Uterus (tissue), 4 donors: Measurements from ENCODE around the gene CTCFL. TPM values are rescaled to one million over a fixed set of nuclear protein-coding genes. Genes with fewer than 3 reads are reported as not detected.

Experiments
- DNase-seq, 2 donors: peaks; one replicate each; pipeline ENCODE4 v3.0.0-alpha.2; 2019 to 2020
- H3K27ac ChIP-seq, 2 donors: fragments of 200-600 bp; sonication (generic); 1 replicate in 1 of 2; 2 replicates in 1 of 2; pipeline ENCODE4 v1.5.1; 2016 to 2018
- H3K27me3 ChIP-seq, 2 donors: fragments of 200-600 bp; sonication (generic); one replicate each; pipeline ENCODE4 v1.5.1; 2018 to 2019; ENCODE audit warnings: control low read depth in 1 of 2
- H3K36me3 ChIP-seq, 2 donors: fragments of 200-600 bp; sonication (generic); one replicate each; pipeline ENCODE4 v1.5.1; 2019; ENCODE audit warnings: control low read depth in 1 of 2
- H3K4me1 ChIP-seq, 2 donors: fragments of 200-600 bp; sonication (generic); one replicate each; pipeline ENCODE4 v1.5.1; 2018 to 2019; ENCODE audit warnings: control low read depth in 1 of 2
- H3K4me3 ChIP-seq, 2 donors: fragments of 200-600 bp; sonication (generic); 1 replicate in 1 of 2; 2 replicates in 1 of 2; pipeline ENCODE4 v1.5.1; 2018 to 2019; ENCODE audit warnings: mild to moderate bottlenecking in 1 of 2
- H3K9me3 ChIP-seq, 2 donors: fragments of 200-600 bp; sonication (generic); one replicate each; pipeline ENCODE4 v1.5.1; 2019; ENCODE audit warnings: control low read depth in 1 of 2
- CTCF ChIP-seq, 4 experiments: fragments of 200-600 bp in 2 of 4; fragments of 450-650 bp in 2 of 4; sonication (generic) in 2 of 4; IDR thresholded peaks; one replicate each; pipeline ENCODE4 v1.5.1; 2016 to 2019; ENCODE audit warnings: antibody characterized with exemption in 4 of 4, mild to moderate bottlenecking in 2 of 4, moderate library complexity in 1 of 4
- POLR2A ChIP-seq, 2 donors: fragments of 450-650 bp; IDR thresholded peaks; one replicate each; pipeline ENCODE4 v1.6.1; 2016; ENCODE audit warnings: antibody characterized with exemption in 2 of 2, mild to moderate bottlenecking in 1 of 2, moderate library complexity in 1 of 2
- intact Hi-C: fragments of 100-400 bp; cut with DNase I; formaldehyde crosslinking; loops from one replicate; pipeline ENCODE4 v1.15.1; 2023; ENCODE audit warnings: low total_unique reads
- total RNA-seq, 4 donors: library from RNA; depleted of rRNA in 3 of 4; stranded (reverse); fragments of >200 nt in 3 of 4; gene quantifications; one replicate each; pipeline versions ENCODE4 v1.1.0 to v1.2.4, GENCODE V29; 2014 to 2023
- donor health status: DM: yes; HTN: yes; CAD: no.

Gene CTCFL
- total RNA-seq, 4 donors from 2014 or later: 0.07 TPM; not detected in 3

GRCh38 chr20:57545927-57546662 is 21.2 kb upstream of the CTCFL start:
- no peaks in the 10 kb centered on the region for H3K4me1 ChIP-seq
- DNase-seq: no peak
- no peaks in the 10 kb centered on the region for H3K9me3 ChIP-seq
- H3K4me3 ChIP-seq: no peak overlapping the region
- no peaks in the 10 kb centered on the region for H3K27me3 ChIP-seq
- no peak overlapping the region for H3K27ac ChIP-seq
- TF ChIP-seq POLR2A (IDR thresholded peaks at IDR 0.05) (no peak), CTCF (IDR thresholded peaks at IDR 0.05) (no peak)
- no peaks in the 10 kb centered on the region for H3K36me3 ChIP-seq
- intact Hi-C loops: no loop called here

- no peaks in the 10 kb centered on the region for H3K27me3 ChIP-seq
- DNase-seq: peak in 1 of 2 donors; percentile 33
- no peaks in the 10 kb centered on the region for H3K4me1 ChIP-seq
- H3K4me3 ChIP-seq: no peak overlapping the region
- H3K36me3 ChIP-seq: no peaks in the 10 kb centered on the region
- intact Hi-C loops: no loop called here
- H3K27ac ChIP-seq: peak overlapping the region in 1 of 2 donors; percentile 17
- TF ChIP-seq CTCF (IDR thresholded peaks at IDR 0.05): no peak
- TF ChIP-seq POLR2A (IDR thresholded peaks at IDR 0.05): no peak
- H3K9me3 ChIP-seq: no peaks in the 10 kb centered on the region
These were observed 20.1 kb upstream of the CTCFL start for GRCh38 chr20:57544838-57545564.

GRCh38 chr20:57543754-57544153 is 18.8 kb upstream of the CTCFL start:
- intact Hi-C loops: no loop called here
- H3K36me3 ChIP-seq: no peaks in the 10 kb centered on the region
- H3K4me1 ChIP-seq: no peaks in the 10 kb centered on the region
- DNase-seq: no peak
- no peaks in the 10 kb centered on the region for H3K9me3 ChIP-seq
- no peak overlapping the region for H3K4me3 ChIP-seq
- TF ChIP-seq POLR2A (IDR thresholded peaks at IDR 0.05): no peak
- TF ChIP-seq CTCF (IDR thresholded peaks at IDR 0.05): no peak
- H3K27ac ChIP-seq: no peak overlapping the region
- H3K27me3 ChIP-seq: no peaks in the 10 kb centered on the region

- no peak for DNase-seq
- H3K9me3 ChIP-seq: peaks cover 0 to 7% of the 10 kb centered on the region in 2 donors
- H3K4me1 ChIP-seq: no peaks in the 10 kb centered on the region
- no peak for TF ChIP-seq POLR2A (IDR thresholded peaks at IDR 0.05)
- TF ChIP-seq CTCF (IDR thresholded peaks at IDR 0.05): no peak
- intact Hi-C loops: no loop called here
- no peaks in the 10 kb centered on the region for H3K36me3 ChIP-seq
- H3K4me3 ChIP-seq: no peak overlapping the region
- H3K27ac ChIP-seq: no peak overlapping the region
- no peaks in the 10 kb centered on the region for H3K27me3 ChIP-seq
These were observed 16.1 kb upstream of the CTCFL start for GRCh38 chr20:57540890-57541580.

GRCh38 chr20:57539889-57540288 is 14.9 kb upstream of the CTCFL start:
- H3K9me3 ChIP-seq: peaks cover 0 to 7% of the 10 kb centered on the region in 2 donors
- H3K27ac ChIP-seq: no peak overlapping the region
- H3K4me3 ChIP-seq: no peak overlapping the region
- no peaks in the 10 kb centered on the region for H3K36me3 ChIP-seq
- no peak for DNase-seq
- H3K4me1 ChIP-seq: no peaks in the 10 kb centered on the region
- TF ChIP-seq POLR2A (IDR thresholded peaks at IDR 0.05): no peak
- no peak for TF ChIP-seq CTCF (IDR thresholded peaks at IDR 0.05)
- no peaks in the 10 kb centered on the region for H3K27me3 ChIP-seq
- intact Hi-C loops: no loop called here
